AG04450 (cell line): Measurements from ENCODE around the gene NRBF2. TPM values are rescaled to one million over a fixed set of nuclear protein-coding genes. Genes with fewer than 3 reads are reported as not detected.
"Not testable (repeated sequence)": the region's sequence is repeated elsewhere in the genome, so short reads cannot be mapped to it uniquely, and the experiment has no call there.

ENCODE experiments used
- CTCF ChIA-PET: fragments of 300-600, 350-600 bp; formaldehyde crosslinking; extraction: SDS; loops from one replicate; lab custom pipeline; 2022; ENCODE audit warnings: antibody characterized with exemption, inconsistent platforms; lab: Charles Lee
- POLR2A ChIA-PET: fragments of 350-600 bp; formaldehyde crosslinking; extraction: SDS; loops from one replicate; lab custom pipeline; 2021; ENCODE audit warnings: antibody characterized with exemption, inconsistent platforms; lab: Yijun Ruan, JAX
- DNase-seq: peaks from one replicate; pipeline ENCODE4 v3.0.0-alpha.2; 2011; ENCODE audit warnings: low read depth, low spot score
- H3K27ac ChIP-seq: one replicate; pipeline ENCODE4 v1.5.1; 2012; ENCODE audit warnings: low read depth, low read length, control low read depth
- H3K27me3 ChIP-seq: one replicate; pipeline ENCODE4 v1.6.0; 2012; ENCODE audit warnings: low read length; ENCODE audit not compliant: control insufficient read depth, insufficient read depth
- H3K4me3 ChIP-seq: 2 replicates; pipeline ENCODE4 v1.5.1; 2011; ENCODE audit warnings: mild to moderate bottlenecking, low read depth, low read length, control low read depth
- H3K9me3 ChIP-seq: 2 replicates; pipeline ENCODE4 v1.5.1; 2012; ENCODE audit warnings: low read length; ENCODE audit not compliant: control insufficient read depth, insufficient read depth
- polyA plus RNA-seq: library from polyadenylated mRNA; depleted of rRNA; stranded (reverse); fragments of >200 nt; gene quantifications from 2 replicates; pipeline ENCODE4 v1.2.3, GENCODE V29; 2011
- TF ChIP-seq, protein P1 (sequence below): IDR thresholded peaks from 2 replicates; pipeline ENCODE4 v1.5.1; 2011; ENCODE audit warnings: low read depth, low read length, control low read depth, inconsistent platforms

Gene NRBF2
- polyA plus RNA-seq, 1 experiment: 34.5 TPM

DNA sequence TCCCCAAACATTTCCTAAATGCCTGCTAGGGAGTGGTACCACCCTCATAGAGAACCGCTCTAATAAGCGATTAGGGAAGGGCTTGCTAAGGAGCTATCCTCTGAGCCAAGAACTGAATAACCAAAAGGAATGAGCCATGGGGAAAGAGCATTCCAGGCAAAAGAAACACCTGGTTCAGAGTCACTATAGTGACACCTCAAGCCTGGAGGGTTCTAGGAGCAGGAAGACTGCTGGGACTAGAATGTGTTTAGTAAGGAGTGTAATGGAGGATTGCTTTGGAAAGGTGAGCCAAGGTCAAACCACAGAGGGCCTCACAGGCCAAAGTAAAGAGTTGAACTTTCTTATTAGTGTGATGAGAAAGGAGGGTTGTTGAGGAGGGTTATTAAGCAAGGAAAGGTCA lies 38.7 kb upstream of the NRBF2 start:
- H3K27me3 ChIP-seq: no peaks in the 10 kb centered on the region
- H3K27ac ChIP-seq: no peak overlapping the region
- H3K4me3 ChIP-seq: no peak overlapping the region
- TF ChIP-seq, protein P1, sequence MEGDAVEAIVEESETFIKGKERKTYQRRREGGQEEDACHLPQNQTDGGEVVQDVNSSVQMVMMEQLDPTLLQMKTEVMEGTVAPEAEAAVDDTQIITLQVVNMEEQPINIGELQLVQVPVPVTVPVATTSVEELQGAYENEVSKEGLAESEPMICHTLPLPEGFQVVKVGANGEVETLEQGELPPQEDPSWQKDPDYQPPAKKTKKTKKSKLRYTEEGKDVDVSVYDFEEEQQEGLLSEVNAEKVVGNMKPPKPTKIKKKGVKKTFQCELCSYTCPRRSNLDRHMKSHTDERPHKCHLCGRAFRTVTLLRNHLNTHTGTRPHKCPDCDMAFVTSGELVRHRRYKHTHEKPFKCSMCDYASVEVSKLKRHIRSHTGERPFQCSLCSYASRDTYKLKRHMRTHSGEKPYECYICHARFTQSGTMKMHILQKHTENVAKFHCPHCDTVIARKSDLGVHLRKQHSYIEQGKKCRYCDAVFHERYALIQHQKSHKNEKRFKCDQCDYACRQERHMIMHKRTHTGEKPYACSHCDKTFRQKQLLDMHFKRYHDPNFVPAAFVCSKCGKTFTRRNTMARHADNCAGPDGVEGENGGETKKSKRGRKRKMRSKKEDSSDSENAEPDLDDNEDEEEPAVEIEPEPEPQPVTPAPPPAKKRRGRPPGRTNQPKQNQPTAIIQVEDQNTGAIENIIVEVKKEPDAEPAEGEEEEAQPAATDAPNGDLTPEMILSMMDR: no peak
- no peaks in the 10 kb centered on the region for H3K9me3 ChIP-seq
- ChIA-PET POLR2A (interaction anchor here (0.7 kb wide), 1 partner anchor 303 kb away, joined by 3 read pairs; no protein-coding TSS in a partner anchor), CTCF (interaction anchor here (1.2 kb wide), 1 partner anchor 11 kb away, joined by 3 read pairs; no protein-coding TSS in a partner anchor)
- no peak for DNase-seq

DNA sequence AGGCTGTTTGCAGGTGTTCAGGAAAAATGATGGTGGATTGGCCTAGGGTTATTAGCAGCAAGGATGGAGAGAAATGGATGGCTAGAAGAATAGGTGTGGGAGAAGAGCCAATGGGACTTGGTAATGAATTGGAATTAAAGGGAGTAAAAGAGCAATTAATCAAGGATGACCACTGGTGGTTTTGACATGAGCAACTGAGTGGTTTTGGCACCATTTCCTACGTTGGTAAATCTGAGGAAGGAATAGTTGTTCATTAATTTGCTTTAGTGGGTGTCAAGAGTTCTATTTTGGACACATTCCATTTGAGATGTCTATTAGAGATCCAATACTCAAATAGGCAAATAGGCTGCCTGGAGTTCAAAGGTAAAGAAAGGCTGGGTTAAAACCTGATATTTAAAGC lies 38.2 kb upstream of the NRBF2 start:
- Histone ChIP-seq H3K27me3 (no peaks in the 10 kb centered on the region), H3K27ac (no peak overlapping the region), H3K4me3 (no peak overlapping the region), H3K9me3 (no peaks in the 10 kb centered on the region)
- ChIA-PET CTCF (interaction anchor here (1.2 kb wide), 1 partner anchor 11 kb away, joined by 3 read pairs; no protein-coding TSS in a partner anchor), POLR2A (interaction anchor here (0.7 kb wide), 1 partner anchor 303 kb away, joined by 3 read pairs; no protein-coding TSS in a partner anchor)
- no peak for DNase-seq
- TF ChIP-seq, protein P1: no peak

DNA sequence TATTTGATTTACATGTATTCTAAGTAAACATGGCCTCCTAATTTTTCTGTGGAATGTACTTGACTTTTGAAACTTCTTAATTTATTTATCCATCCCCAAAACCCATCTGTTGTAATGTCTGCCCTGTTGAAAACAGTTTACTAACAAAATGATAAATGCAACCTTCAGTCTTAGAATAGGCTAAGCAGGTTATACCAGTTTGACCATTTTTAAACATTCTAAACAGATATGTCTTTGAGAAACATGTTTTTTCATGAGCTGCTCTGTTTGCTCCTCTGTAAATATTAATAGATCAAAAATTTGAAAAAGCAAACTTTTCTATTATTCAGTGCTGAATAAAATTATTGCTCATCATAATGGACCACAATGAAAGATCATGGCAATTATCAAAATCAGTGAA lies 33.4 kb upstream of the NRBF2 start:
- ChIA-PET POLR2A (no interaction called here), CTCF (interaction anchor here (1.3 to 2.9 kb wide), 2 partner anchors 15 to 58 kb away, joined by 5 to 8 read pairs; no protein-coding TSS in a partner anchor)
- TF ChIP-seq, protein P1: no peak

DNA sequence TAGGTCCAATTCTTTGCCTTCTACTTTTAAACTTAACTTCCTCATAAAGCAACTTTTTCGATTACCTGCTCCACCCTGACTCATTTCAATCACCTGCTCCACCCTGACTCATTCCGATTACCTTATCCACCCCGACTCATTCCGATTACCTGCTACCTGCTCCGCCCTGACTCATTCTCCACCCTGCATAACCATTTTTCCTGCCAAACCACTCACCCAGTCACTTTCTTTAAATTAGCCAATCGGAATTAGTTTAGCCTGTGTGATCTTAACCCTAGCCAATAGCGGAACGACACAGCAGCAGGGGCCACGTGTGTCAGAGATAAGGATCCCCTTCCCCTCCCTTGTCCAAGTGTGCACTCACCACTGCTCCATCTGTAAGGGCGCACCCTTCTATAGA lies 32.0 kb upstream of the NRBF2 start:
- not testable (repeated sequence) for H3K27ac ChIP-seq
- CTCF ChIA-PET: interaction anchor here (2.9 kb wide), 1 partner anchor 57 kb away, joined by 8 read pairs; no protein-coding TSS in a partner anchor

More for the DNA sequence above, 33.4 kb upstream of the NRBF2 start:
- no peak overlapping the region for H3K27ac ChIP-seq
- H3K4me3 ChIP-seq: no peak overlapping the region
- no peak for DNase-seq
- H3K9me3 ChIP-seq: no peaks in the 10 kb centered on the region
- no peaks in the 10 kb centered on the region for H3K27me3 ChIP-seq

DNA sequence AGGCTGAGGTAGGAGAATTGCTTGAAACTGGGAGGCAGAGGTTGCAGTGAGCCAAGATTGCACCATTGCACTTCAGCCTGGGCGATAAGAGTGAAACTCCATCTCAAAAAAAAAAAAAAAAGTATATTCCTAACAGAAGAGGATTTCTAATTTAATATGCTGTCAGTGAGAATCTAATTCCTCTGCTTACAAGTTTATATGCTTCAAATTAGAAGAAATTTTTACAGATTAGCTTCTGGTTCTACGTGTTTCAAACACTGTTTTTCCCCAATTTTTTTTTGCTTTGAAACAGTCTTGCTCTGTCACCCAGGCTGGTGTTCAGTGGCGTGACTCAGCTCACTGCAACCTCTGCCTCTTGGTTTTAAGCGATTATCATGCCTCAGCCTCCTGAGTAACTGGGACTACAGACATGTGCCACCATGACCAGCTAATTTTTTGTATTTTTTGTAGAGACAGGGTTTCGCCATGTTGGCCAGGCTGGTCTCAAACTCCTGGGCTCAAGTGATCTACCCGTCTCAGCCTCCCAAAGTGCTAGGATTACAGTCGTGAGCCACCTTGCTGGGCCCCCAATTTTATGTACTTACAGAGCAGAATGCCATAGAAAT lies 30.7 kb upstream of the NRBF2 start:
- H3K27me3 ChIP-seq, DNase-seq, H3K4me3 ChIP-seq, H3K27ac ChIP-seq, CTCF ChIA-PET, H3K9me3 ChIP-seq, POLR2A ChIA-PET: not testable (repeated sequence)

More for the DNA sequence above, 32.0 kb upstream of the NRBF2 start:
- H3K9me3 ChIP-seq, POLR2A ChIA-PET, H3K27me3 ChIP-seq, H3K4me3 ChIP-seq, DNase-seq: not testable (repeated sequence)

DNA sequence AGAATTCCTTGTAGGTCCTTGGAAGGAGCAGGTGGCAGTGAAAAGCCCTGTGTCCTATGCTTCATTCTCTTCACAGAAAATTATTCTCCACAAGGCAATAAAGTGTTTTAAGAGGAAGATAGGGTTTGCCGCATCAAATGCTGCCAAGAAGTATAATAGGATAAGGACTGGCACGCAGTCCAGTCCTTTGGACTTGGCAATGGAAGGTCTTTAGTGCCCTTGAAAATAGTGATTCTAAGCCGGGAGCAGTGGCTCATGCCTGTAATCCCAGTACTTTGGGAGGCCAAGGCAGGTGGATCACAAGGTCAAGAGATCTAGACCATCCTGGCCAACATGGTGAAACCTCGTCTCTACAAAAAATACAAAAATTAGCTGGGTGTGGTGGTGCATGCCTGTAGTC lies 29.9 kb upstream of the NRBF2 start:
- H3K4me3 ChIP-seq, POLR2A ChIA-PET, H3K9me3 ChIP-seq, H3K27ac ChIP-seq, DNase-seq, H3K27me3 ChIP-seq, CTCF ChIA-PET: not testable (repeated sequence)
